COLO668 (cell line): ENCODE measurements around the gene NAT9.

Experiments used
- DNase-seq: peaks from one replicate; lab custom pipeline; 2025; ENCODE audit not compliant: unreplicated experiment; lab: John Stamatoyannopoulos, UW

The NAT9 gene

DNA sequence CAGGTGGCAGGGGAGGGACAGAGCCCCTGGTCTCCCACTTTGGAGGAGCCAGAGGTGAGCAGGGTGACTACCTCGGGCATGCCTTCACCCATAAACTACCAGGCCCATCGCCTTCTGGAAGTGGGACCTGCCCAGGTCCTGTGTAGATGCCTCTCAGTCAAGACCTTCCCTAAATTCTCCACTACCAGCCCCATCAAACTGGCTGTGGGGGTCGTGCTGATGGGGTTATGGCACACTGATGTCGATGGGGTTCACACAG, 44.9 kb downstream of the NAT9 start:
- DNase-seq, result no peak

DNA sequence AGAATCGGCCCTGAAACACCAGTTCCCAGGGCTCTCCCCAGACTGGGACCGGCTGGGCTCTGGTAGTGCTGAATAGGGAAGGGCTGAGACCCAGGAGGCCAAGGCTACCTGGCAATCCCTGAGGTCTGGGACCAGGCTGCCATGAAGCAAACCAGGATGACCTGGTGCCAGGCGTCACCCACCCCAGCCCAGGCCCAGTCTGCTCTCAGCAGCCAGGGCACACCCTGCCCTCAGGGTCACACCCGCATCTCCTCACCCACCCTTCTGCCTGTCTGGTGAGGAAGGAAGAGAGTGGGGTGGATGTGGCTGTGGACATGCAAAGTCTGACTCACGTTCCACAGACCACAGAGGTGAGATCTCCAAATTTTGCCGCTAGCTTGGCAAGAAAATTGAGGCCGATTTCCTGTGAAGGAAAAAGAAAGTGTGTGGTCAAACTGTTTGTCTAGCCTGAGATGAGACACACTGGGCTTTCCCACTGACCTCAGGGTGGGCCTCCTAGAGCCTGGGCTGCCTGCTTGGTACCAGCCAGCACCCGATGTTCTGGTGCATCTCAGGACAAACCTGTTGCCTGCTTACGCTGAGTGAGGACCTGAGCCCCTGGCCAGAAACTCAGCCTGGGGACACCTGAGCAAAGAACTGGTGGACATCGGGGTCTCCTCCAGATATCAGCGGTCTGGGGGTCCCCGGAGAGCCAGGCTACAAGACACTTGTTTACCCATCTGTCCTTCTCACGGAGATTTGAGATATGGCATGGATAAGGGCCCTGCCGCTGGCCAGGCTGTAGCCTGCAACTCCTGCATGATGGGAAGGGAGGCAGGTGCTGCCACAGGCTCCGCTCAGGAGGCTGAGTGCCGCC, 45.4 kb downstream of the NAT9 start:
- no peak for DNase-seq

DNA sequence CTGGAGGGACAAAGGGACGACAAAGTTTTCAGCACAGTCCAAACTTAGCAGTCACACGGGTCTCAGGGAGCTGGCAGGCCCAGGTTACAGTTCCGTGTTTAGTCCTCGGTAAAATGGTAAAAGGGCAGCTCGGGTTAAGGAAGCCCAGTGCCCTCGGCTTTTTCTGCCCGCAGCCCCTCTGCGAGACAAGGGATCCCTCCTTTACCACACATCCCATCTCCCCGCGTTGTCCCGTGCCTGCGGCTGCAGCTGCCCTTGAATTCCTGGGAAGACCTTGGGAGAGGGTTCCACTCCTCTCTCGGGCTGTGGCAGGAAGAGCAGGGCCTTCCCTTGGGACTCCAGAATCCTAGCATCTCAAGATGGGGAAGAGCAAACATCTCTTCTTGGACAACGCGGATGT, 46.3 kb downstream of the NAT9 start:
- DNase-seq, result no peak

DNA sequence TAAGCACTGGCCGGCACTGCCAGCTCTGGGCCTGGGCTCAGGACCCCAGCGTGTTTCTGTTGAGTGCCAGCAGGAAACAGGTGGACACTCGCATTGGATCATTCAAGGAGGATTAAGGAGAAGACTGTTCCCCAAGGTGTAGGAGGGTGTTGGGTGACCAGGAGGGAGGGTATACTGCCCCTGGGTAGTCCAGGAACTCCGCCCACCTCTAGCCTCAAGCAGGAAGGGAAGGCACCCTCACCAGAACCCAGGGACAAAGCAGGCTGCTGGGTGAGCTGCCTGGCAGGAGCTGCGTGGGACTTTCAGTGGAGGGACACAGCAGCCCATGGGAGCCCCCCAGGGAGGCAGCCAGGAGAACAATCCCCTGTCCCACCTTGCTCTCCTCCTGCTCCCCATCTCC, 46.8 kb downstream of the NAT9 start:
- no peak for DNase-seq

DNA sequence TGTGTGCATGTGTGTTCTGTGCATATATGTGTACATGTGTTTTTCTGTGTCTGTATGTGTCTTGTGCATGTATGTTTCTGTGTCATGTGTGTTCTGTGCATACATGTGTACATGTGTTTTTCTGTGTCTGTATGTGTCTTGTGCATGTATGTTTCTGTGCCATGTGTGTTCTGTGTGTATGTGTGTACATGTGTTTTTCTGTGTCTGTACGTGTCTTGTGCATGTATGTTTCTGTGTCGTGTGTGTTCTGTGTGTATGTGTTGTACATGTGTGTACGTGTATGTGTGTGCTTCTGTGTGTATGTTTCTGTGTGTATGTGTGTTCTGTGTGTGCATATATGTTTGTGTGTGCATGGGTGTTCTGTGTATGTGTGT, 47.5 kb downstream of the NAT9 start:
- DNase-seq, result no peak

DNA sequence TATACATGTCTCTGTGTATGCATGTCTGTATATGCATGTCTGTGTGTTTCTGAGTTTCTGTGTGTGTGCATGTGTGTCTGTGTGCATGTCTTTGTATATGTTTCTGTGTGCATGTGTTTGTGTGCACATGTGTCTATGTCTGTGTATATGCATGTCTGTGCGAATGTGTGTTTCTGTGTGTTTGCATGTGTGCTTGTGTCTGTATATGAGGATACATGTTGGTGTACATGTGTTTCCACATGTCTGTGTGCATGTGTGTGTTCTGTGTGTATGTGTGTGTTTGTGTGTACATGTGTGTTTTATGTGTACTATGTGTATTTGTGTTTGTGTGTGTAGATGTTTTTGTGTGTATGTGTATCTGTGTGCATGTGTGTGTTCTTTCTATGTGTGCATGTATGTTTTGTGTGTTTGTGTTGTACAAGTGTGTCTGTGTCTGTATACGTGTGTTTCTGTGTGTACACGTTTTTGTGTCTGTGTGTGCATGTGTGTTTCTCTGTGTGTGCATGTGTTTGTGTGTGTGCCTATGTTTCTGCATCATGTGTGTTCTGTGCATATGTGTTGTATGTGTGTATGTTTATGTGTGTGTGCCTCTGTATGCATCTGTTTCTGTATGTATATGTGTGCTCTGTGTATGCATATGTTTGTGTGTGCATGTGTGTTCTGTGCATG, 48.0 kb downstream of the NAT9 start:
- no peak for DNase-seq

DNA sequence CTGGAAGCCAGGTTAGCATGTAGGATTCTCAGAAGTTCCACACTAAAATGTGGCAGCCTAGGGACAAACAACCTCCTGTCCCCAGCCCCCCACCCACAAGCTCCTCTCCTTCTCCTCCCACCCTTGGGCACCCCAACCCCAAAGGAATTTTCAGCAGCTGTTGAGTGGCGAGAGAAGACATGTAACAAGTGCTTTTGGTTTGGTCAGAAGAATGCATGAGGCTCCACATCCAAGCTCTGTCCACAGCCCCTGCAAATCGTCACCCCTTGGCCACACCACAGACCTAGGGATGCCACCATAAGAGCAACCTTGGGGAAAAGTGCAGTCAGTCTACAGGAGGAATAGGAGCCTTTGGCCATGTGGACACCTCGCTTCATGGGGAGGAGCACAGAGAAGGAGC, 51.0 kb downstream of the NAT9 start:
- no peak for DNase-seq

DNA sequence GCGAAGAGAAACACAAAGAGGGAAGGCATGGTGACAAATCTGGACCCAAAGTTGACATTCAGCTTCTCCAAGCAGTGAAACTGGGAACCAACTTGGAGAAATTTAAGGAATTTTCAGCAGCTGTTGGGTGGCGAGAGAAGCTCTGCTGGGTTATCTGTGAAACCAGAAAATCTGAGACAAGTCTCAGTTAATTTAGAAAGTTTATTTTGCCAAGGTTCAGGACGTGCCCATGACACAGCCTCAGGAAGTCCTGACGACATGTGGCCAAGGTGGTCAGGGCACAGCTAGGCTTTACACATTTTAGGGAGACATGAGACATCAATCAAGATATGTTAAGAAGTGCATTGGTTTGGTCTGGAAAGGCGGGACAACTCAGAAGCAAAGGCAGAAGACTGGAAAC, 52.3 kb downstream of the NAT9 start:
- DNase-seq, result no peak

DNA sequence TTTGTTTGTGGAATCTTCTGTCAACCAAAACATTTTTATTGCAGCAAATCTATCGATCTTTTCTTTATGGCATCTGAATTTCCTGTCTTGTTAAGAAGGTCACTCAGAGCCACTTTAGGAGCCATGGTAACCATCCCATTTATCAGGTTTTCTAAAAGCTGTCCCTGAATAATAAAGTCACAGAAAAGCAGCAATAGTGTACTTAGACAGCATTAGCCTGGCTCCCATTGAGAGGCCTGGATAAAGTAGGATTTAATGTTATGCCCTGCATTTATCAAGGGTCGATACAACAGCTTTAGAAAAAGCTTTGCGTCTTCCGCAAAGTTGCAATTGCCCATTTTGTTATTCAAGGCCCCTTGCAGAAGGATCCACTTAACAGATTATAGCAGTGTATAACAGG, 53.4 kb downstream of the NAT9 start:
- DNase-seq, result no peak
